WTC11 (cell line): ENCODE measurements around the gene GSDMA. TPM values are rescaled to one million over a fixed set of nuclear protein-coding genes. Genes with fewer than 3 reads are reported as not detected.
"Not testable (repeated sequence)": the region's sequence is repeated elsewhere in the genome, so short reads cannot be mapped to it uniquely, and the experiment has no call there.

Experiments used
- ATAC-seq: fragments of 200-7000 bp; cut with Tn5 transposase; 2 replicates; pipeline ENCODE4 v1.10.0; 2021; ENCODE audit warnings: mild to moderate bottlenecking, moderate library complexity
- CTCF ChIA-PET: fragments of 300-600 bp; sonication (Branson Sonifier 250); formaldehyde crosslinking; loops from one replicate; lab custom pipeline; 2021; ENCODE audit warnings: antibody characterized with exemption; lab: Charles Lee
- POLR2A ChIA-PET: fragments of 350-600 bp; sonication (Branson Sonifier 250); formaldehyde crosslinking; loops from one replicate; lab custom pipeline; 2021; ENCODE audit warnings: antibody characterized with exemption; lab: Charles Lee
- DNase-seq: peaks from one replicate; pipeline ENCODE4 v3.0.0; 2021; ENCODE audit warnings: low spot score
- H3K27ac Mint-ChIP-seq: 2 replicates; pipeline ENCODE4 v1.8.0; 2021; ENCODE audit warnings: mixed read lengths
- H3K27me3 Mint-ChIP-seq: 2 replicates; pipeline ENCODE4 v1.8.0; 2021; ENCODE audit warnings: low read depth, mild to moderate bottlenecking, moderate library complexity, mixed read lengths
- H3K36me3 Mint-ChIP-seq: 2 replicates; pipeline ENCODE4 v1.8.0; 2021; ENCODE audit warnings: mixed read lengths
- H3K4me1 Mint-ChIP-seq: 2 replicates; pipeline ENCODE4 v1.8.0; 2022; ENCODE audit warnings: mixed read lengths
- H3K4me3 Mint-ChIP-seq: 2 replicates; pipeline ENCODE4 v1.8.0; 2021; ENCODE audit warnings: mild to moderate bottlenecking, moderate library complexity, mixed read lengths
- H3K9me3 Mint-ChIP-seq: 2 replicates; pipeline ENCODE4 v1.8.0; 2021; ENCODE audit warnings: mixed read lengths
- ATF2 ChIP-seq: sonication (generic); formaldehyde crosslinking; IDR thresholded peaks from 2 replicates; pipeline ENCODE4 v1.8.1; 2022; ENCODE audit warnings: low read depth, missing genetic modification reagents, borderline replicate concordance
- CDX4 ChIP-seq: fragments of 250-450 bp; sonication (Bioruptor Pico); IDR thresholded peaks from 2 replicates; pipeline ENCODE4 v1.9.0; 2021; ENCODE audit warnings: moderate library complexity, mild to moderate bottlenecking, inconsistent platforms, borderline replicate concordance
- CREB1 ChIP-seq: sonication (generic); formaldehyde crosslinking; IDR thresholded peaks from 2 replicates; pipeline ENCODE4 v1.8.0; 2023; ENCODE audit warnings: mild to moderate bottlenecking, missing genetic modification reagents
- ERG ChIP-seq: fragments of 250-450 bp; sonication (Bioruptor Pico); IDR thresholded peaks from 2 replicates; pipeline ENCODE4 v1.8.0; 2021; ENCODE audit warnings: mild to moderate bottlenecking
- GRHL2 ChIP-seq: fragments of 250-450 bp; sonication (Bioruptor Pico); IDR thresholded peaks from 2 replicates; pipeline ENCODE4 v1.8.0; 2022; ENCODE audit warnings: mild to moderate bottlenecking, moderate library complexity; ENCODE audit not compliant: insufficient replicate concordance, severe bottlenecking
- JUN ChIP-seq: sonication (generic); formaldehyde crosslinking; IDR thresholded peaks from 2 replicates; pipeline ENCODE4 v1.8.0; 2023; ENCODE audit warnings: mild to moderate bottlenecking, missing genetic modification reagents
- SOX15 ChIP-seq: fragments of 250-450 bp; sonication (Bioruptor Pico); IDR thresholded peaks from 2 replicates; pipeline ENCODE4 v1.9.0; 2021; ENCODE audit warnings: mild to moderate bottlenecking
- SP1 ChIP-seq: sonication (generic); formaldehyde crosslinking; conservative IDR thresholded peaks from 2 replicates; pipeline ENCODE4 v1.8.1; 2022; ENCODE audit warnings: missing genetic modification reagents
- ZNF416 ChIP-seq: fragments of 250-450 bp; sonication (Bioruptor Pico); IDR thresholded peaks from 2 replicates; pipeline ENCODE4 v1.9.0; 2021; ENCODE audit warnings: mild to moderate bottlenecking, inconsistent platforms
- ZNF425 ChIP-seq: fragments of 250-450 bp; sonication (Bioruptor Pico); conservative IDR thresholded peaks from 2 replicates; pipeline ENCODE4 v1.9.0; 2021; ENCODE audit warnings: mild to moderate bottlenecking
- ZNF671 ChIP-seq: fragments of 250-450 bp; sonication (Bioruptor Pico); IDR thresholded peaks from 2 replicates; pipeline ENCODE4 v1.8.0; 2021; ENCODE audit warnings: mild to moderate bottlenecking
- total RNA-seq: library from RNA; stranded (reverse); gene quantifications from 3 replicates; pipeline ENCODE4 v1.2.3, GENCODE V29; 2021
- TF ChIP-seq, protein P1 (sequence below): sonication (generic); formaldehyde crosslinking; IDR thresholded peaks from 2 replicates; pipeline ENCODE4 v1.8.0; 2022; ENCODE audit warnings: mild to moderate bottlenecking, missing genetic modification reagents

The GSDMA gene
- total RNA-seq, 1 experiment from 2014 or later: not detected

- TF ChIP-seq ZNF671 (no peak), GRHL2 (CRISPR knock-in tag) (no peak), SOX15 (CRISPR knock-in tag) (no peak), ERG (no peak), SP1 (CRISPR knock-in tag) (no peak), ZNF425 (CRISPR knock-in tag) (no peak)
Measured at GRCh38 chr17:39999067-39999466, 36.3 kb downstream of the GSDMA start (continued).

DNA sequence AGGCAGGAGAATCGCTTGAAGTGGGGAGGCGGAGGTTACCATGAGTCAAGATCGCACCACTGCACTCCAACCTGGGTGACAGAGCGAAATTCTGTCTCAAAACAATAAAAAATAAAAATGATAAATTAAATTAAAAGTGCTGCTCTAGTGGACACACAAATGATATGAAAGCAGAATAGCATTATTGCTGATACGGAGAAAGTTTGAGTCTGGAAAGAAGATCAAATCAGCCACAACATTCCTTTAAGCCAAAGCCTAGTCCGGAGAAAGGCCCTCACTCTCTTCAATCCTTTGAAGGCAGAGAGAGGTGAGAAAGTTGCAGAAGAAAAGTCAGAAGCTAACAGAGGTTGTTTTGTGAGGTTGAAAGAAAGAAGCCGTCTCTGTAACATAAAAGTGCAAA, 37.4 kb downstream of the GSDMA start:
- CTCF ChIA-PET: interaction anchor here (0.8 to 2.0 kb wide), 5 partner anchors 13 to 168 kb away, joined by 3 to 8 read pairs (median 4); no protein-coding TSS in a partner anchor
- Mint-ChIP-seq H3K27ac (no peak overlapping the region), H3K4me3 (no peak overlapping the region), H3K4me1 (no peaks in the 10 kb centered on the region), H3K9me3 (no peaks in the 10 kb centered on the region), H3K27me3 (no peaks in the 10 kb centered on the region), H3K36me3 (peaks cover 24% of the 10 kb centered on the region)
- POLR2A ChIA-PET: interaction anchor here (0.7 kb wide), 1 partner anchor 31 kb away, joined by 3 read pairs; no protein-coding TSS in a partner anchor
- DNase-seq (no peak), ATAC-seq (no peak)
- TF ChIP-seq ZNF416 (CRISPR knock-in tag) (no peak), CDX4 (no peak)
- TF ChIP-seq, protein P1, sequence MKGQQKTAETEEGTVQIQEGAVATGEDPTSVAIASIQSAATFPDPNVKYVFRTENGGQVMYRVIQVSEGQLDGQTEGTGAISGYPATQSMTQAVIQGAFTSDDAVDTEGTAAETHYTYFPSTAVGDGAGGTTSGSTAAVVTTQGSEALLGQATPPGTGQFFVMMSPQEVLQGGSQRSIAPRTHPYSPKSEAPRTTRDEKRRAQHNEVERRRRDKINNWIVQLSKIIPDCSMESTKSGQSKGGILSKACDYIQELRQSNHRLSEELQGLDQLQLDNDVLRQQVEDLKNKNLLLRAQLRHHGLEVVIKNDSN: no peak

DNA sequence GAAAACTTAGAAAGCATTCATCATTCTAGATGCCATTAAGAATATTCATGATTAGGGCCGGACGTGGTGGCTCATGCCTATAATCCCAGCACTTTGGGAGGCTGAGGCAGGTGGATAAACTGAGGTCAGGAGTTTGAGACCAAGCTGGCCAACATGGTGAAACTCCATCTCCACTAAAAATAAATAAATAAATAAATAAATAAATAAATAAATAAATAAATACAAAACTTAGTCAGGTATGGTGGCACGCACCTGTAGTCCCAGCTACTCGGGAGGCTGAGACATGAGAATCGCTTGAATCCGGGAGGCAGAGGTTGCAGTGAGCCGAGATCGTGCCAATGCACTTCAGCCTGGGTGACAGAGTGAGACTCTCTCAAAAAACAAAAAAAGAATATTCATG, 38.5 kb downstream of the GSDMA start:
- DNase-seq, ATAC-seq, POLR2A ChIA-PET, H3K4me3 Mint-ChIP-seq, H3K9me3 Mint-ChIP-seq, H3K4me1 Mint-ChIP-seq, H3K27me3 Mint-ChIP-seq, H3K27ac Mint-ChIP-seq: not testable (repeated sequence)
- peaks cover 14% of the 10 kb centered on the region for H3K36me3 Mint-ChIP-seq
- CTCF ChIA-PET: interaction anchor here (1.3 to 1.9 kb wide), 2 partner anchors 12 to 85 kb away, joined by 3 to 6 read pairs; no protein-coding TSS in a partner anchor

GRCh38 chr17:40004072-40004471, 41.3 kb downstream of the GSDMA start:
- Mint-ChIP-seq H3K4me1 (no peaks in the 10 kb centered on the region), H3K9me3 (no peaks in the 10 kb centered on the region), H3K36me3 (no peaks in the 10 kb centered on the region), H3K27me3 (no peaks in the 10 kb centered on the region), H3K27ac (no peak overlapping the region), H3K4me3 (no peak overlapping the region)
- no peak for TF ChIP-seq CREB1 (CRISPR knock-in tag)
- TF ChIP-seq JUN (CRISPR knock-in tag): no peak
- TF ChIP-seq ATF2 (CRISPR knock-in tag): no peak
- ChIA-PET POLR2A (no interaction called here), CTCF (no interaction called here)
- ATAC-seq (no peak), DNase-seq (no peak)
